ENCODE results near the gene AFF3. TPM values are rescaled to one million over a fixed set of nuclear protein-coding genes. Genes with fewer than 3 reads are reported as not detected.

Gene AFF3
- total and polyA plus RNA-seq, 4 donors, result 0.48 to 5.3 (median 2.3) TPM

- TF ChIP-seq, protein P1, sequence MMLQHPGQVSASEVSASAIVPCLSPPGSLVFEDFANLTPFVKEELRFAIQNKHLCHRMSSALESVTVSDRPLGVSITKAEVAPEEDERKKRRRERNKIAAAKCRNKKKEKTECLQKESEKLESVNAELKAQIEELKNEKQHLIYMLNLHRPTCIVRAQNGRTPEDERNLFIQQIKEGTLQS (IDR thresholded peaks at IDR 0.05), result no peak
- TF ChIP-seq TAF1 (conservative IDR thresholded peaks at IDR 0.05) (no peak), GABPA (IDR thresholded peaks at IDR 0.05 in 1 of 2, conservative IDR thresholded peaks at IDR 0.05 in 1 of 2) (no peak), NR2F2 (IDR thresholded peaks at IDR 0.05) (no peak), RAD21 (IDR thresholded peaks at IDR 0.05) (no peak), FOXA2 (IDR thresholded peaks at IDR 0.05) (no peak), JUND (IDR thresholded peaks at IDR 0.05) (no peak), MAX (IDR thresholded peaks at IDR 0.05) (no peak), HNF4A (conservative IDR thresholded peaks at IDR 0.05) (no peak)
- Histone ChIP-seq H3K4me1 (ENCODE audit: control insufficient read depth in 4 of 4, insufficient read depth in 4 of 4, low read length in 3 of 4) (no peaks in the 10 kb centered on the region), H3K27me3 (ENCODE audit: control insufficient read depth in 4 of 4, insufficient read depth in 4 of 4, low read length in 3 of 4) (no peaks in the 10 kb centered on the region), H3K9ac (ENCODE audit: low read depth in 1 of 2, low read length in 2 of 2) (no peak overlapping the region), H3K4me3 (ENCODE audit: low read depth in 1 of 3, low read length in 3 of 3) (no peak overlapping the region), H3K27ac (ENCODE audit: low read depth in 1 of 2, low read length in 2 of 2) (no peak overlapping the region), H3K36me3 (ENCODE audit: control insufficient read depth in 4 of 4, insufficient read depth in 3 of 4, low read depth in 1 of 4, low read length in 3 of 4) (no peaks in the 10 kb centered on the region), H3K9me3 (ENCODE audit: control insufficient read depth in 4 of 4, low read length in 3 of 4) (no peaks in the 10 kb centered on the region)
- DNase-seq (ENCODE audit: low spot score), result no peak
- 89% methylated on average over 10 of the region's 10 CpGs for WGBS
These were observed 517.7 kb downstream of the AFF3 start for GRCh38 chr2:99624677-99625076.

- TF ChIP-seq MAX (IDR thresholded peaks at IDR 0.05) (no peak), HNF4G (IDR thresholded peaks at IDR 0.05) (no peak), RAD21 (IDR thresholded peaks at IDR 0.05) (no peak), SP1 (IDR thresholded peaks at IDR 0.05) (no peak), FOXA1 (IDR thresholded peaks at IDR 0.05) (no peak), YY1 (IDR thresholded peaks at IDR 0.05) (no peak), GABPA (IDR thresholded peaks at IDR 0.05 in 1 of 2, conservative IDR thresholded peaks at IDR 0.05 in 1 of 2) (no peak)
- TF ChIP-seq, protein P1 (IDR thresholded peaks at IDR 0.05), result no peak
- TF ChIP-seq, protein P2, sequence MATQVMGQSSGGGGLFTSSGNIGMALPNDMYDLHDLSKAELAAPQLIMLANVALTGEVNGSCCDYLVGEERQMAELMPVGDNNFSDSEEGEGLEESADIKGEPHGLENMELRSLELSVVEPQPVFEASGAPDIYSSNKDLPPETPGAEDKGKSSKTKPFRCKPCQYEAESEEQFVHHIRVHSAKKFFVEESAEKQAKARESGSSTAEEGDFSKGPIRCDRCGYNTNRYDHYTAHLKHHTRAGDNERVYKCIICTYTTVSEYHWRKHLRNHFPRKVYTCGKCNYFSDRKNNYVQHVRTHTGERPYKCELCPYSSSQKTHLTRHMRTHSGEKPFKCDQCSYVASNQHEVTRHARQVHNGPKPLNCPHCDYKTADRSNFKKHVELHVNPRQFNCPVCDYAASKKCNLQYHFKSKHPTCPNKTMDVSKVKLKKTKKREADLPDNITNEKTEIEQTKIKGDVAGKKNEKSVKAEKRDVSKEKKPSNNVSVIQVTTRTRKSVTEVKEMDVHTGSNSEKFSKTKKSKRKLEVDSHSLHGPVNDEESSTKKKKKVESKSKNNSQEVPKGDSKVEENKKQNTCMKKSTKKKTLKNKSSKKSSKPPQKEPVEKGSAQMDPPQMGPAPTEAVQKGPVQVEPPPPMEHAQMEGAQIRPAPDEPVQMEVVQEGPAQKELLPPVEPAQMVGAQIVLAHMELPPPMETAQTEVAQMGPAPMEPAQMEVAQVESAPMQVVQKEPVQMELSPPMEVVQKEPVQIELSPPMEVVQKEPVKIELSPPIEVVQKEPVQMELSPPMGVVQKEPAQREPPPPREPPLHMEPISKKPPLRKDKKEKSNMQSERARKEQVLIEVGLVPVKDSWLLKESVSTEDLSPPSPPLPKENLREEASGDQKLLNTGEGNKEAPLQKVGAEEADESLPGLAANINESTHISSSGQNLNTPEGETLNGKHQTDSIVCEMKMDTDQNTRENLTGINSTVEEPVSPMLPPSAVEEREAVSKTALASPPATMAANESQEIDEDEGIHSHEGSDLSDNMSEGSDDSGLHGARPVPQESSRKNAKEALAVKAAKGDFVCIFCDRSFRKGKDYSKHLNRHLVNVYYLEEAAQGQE (IDR thresholded peaks at IDR 0.05), result no peak
- Histone ChIP-seq H3K9me3 (ENCODE audit: control insufficient read depth in 4 of 4, low read length in 3 of 4) (no peaks in the 10 kb centered on the region), H3K27ac (ENCODE audit: low read depth in 1 of 2, low read length in 2 of 2) (no peak overlapping the region), H3K4me3 (ENCODE audit: low read depth in 1 of 3, low read length in 3 of 3) (no peak overlapping the region), H3K27me3 (ENCODE audit: control insufficient read depth in 4 of 4, insufficient read depth in 4 of 4, low read length in 3 of 4) (no peaks in the 10 kb centered on the region), H3K9ac (ENCODE audit: low read depth in 1 of 2, low read length in 2 of 2) (no peak overlapping the region), H3K4me1 (ENCODE audit: control insufficient read depth in 4 of 4, insufficient read depth in 4 of 4, low read length in 3 of 4) (no peaks in the 10 kb centered on the region), H3K36me3 (ENCODE audit: control insufficient read depth in 4 of 4, insufficient read depth in 3 of 4, low read depth in 1 of 4, low read length in 3 of 4) (no peaks in the 10 kb centered on the region)
- WGBS, result 94% methylated on average over 5 of the region's 5 CpGs
- no peak for DNase-seq (ENCODE audit: low spot score)
These were observed 518.8 kb downstream of the AFF3 start for GRCh38 chr2:99623613-99624012.

- H3K4me1 ChIP-seq (ENCODE audit: control insufficient read depth in 4 of 4, insufficient read depth in 4 of 4, low read length in 3 of 4), result no peaks in the 10 kb centered on the region
- no peak for DNase-seq (ENCODE audit: low spot score)
- no peaks in the 10 kb centered on the region for H3K36me3 ChIP-seq (ENCODE audit: control insufficient read depth in 4 of 4, insufficient read depth in 3 of 4, low read depth in 1 of 4, low read length in 3 of 4)
- no peak overlapping the region for H3K4me3 ChIP-seq (ENCODE audit: low read depth in 1 of 3, low read length in 3 of 3)
- H3K9me3 ChIP-seq (ENCODE audit: control insufficient read depth in 4 of 4, low read length in 3 of 4), result no peaks in the 10 kb centered on the region
- H3K27me3 ChIP-seq (ENCODE audit: control insufficient read depth in 4 of 4, insufficient read depth in 4 of 4, low read length in 3 of 4), result no peaks in the 10 kb centered on the region
- no peak overlapping the region for H3K27ac ChIP-seq (ENCODE audit: low read depth in 1 of 2, low read length in 2 of 2)
- no peak overlapping the region for H3K9ac ChIP-seq (ENCODE audit: low read depth in 1 of 2, low read length in 2 of 2)
- WGBS, result 94% methylated on average over 4 of the region's 4 CpGs
- TF ChIP-seq YY1 (IDR thresholded peaks at IDR 0.05) (no peak), RXRA (IDR thresholded peaks at IDR 0.05) (no peak), ZBTB33 (IDR thresholded peaks at IDR 0.05) (no peak), HNF4A (conservative IDR thresholded peaks at IDR 0.05) (no peak), SP1 (IDR thresholded peaks at IDR 0.05) (no peak)
- TF ChIP-seq, protein P1 (IDR thresholded peaks at IDR 0.05), result no peak
These were observed 519.4 kb downstream of the AFF3 start for GRCh38 chr2:99623035-99623434.

All from liver (tissue), 9 donors.